ENCODE data around the gene ZACN. TPM values are rescaled to one million over a fixed set of nuclear protein-coding genes. Genes with fewer than 3 reads are reported as not detected.

The ZACN gene
- total RNA-seq, 1 donor from 2014 or later: 0.23 TPM

GRCh38 chr17:76075364-76076145, 3.4 kb upstream of the ZACN start:
- no peaks in the 10 kb centered on the region for H3K9me3 ChIP-seq (ENCODE audit: insufficient read depth, low read depth, low read length)
- DNase-seq (ENCODE audit: low read depth) (no peak), FAIRE-seq (no peak)
- H3K79me2 ChIP-seq (ENCODE audit: insufficient read depth, low read length): peaks cover 21% of the 10 kb centered on the region
- H3K9ac ChIP-seq (ENCODE audit: low read length): no peak overlapping the region
- no peak overlapping the region for H3K4me3 ChIP-seq (ENCODE audit: insufficient read depth, low read depth, low read length)
- Mint-ChIP-seq H3K4me3 (ENCODE audit: unreplicated experiment) (peak overlapping the region; percentile 54), H3K9me3 (ENCODE audit: unreplicated experiment) (no peaks in the 10 kb centered on the region), H3K4me1 (ENCODE audit: low read depth, unreplicated experiment) (peaks cover 5% of the 10 kb centered on the region), H3K36me3 (ENCODE audit: low read depth, unreplicated experiment) (peaks cover 4% of the 10 kb centered on the region), H3K27ac (ENCODE audit: unreplicated experiment) (peak overlapping the region; percentile 53), H3K27me3 (ENCODE audit: low read depth, unreplicated experiment) (peaks cover 52% of the 10 kb centered on the region)
- peaks cover 68% of the 10 kb centered on the region for H3K27me3 ChIP-seq (ENCODE audit: insufficient read depth, low read length)
- no peak overlapping the region for H2AFZ ChIP-seq (ENCODE audit: low read depth, low read length)
- peaks cover 35% of the 10 kb centered on the region for H4K20me1 ChIP-seq (ENCODE audit: insufficient read depth, low read length)
- peak overlapping the region; percentile 37 for H3K4me2 ChIP-seq (ENCODE audit: low read length)
- no peak overlapping the region for H3K27ac ChIP-seq (ENCODE audit: low read depth, low read length)
- H3K36me3 ChIP-seq (ENCODE audit: insufficient read depth, low read length): no peaks in the 10 kb centered on the region
- H3K4me1 ChIP-seq (ENCODE audit: insufficient read depth, low read length): peaks cover 22% of the 10 kb centered on the region
- no peak for TF ChIP-seq CTCF (IDR thresholded peaks at IDR 0.05; ENCODE audit: insufficient read depth, low read depth, low read length)
- TF ChIP-seq EZH2 (IDR thresholded peaks at IDR 0.05; ENCODE audit: insufficient read depth, low read length): no peak

- H3K4me1 ChIP-seq (ENCODE audit: insufficient read depth, low read length): peaks cover 16% of the 10 kb centered on the region
- H3K27me3 ChIP-seq (ENCODE audit: insufficient read depth, low read length): peaks cover 71% of the 10 kb centered on the region
- H3K36me3 ChIP-seq (ENCODE audit: insufficient read depth, low read length): no peaks in the 10 kb centered on the region
- no peak overlapping the region for H3K4me3 Mint-ChIP-seq (ENCODE audit: unreplicated experiment)
- no peak overlapping the region for H3K4me3 ChIP-seq (ENCODE audit: insufficient read depth, low read depth, low read length)
- FAIRE-seq: no peak
- H3K9me3 Mint-ChIP-seq (ENCODE audit: unreplicated experiment): no peaks in the 10 kb centered on the region
- H3K4me1 Mint-ChIP-seq (ENCODE audit: low read depth, unreplicated experiment): peaks cover 10% of the 10 kb centered on the region
- no peak overlapping the region for H3K4me2 ChIP-seq (ENCODE audit: low read length)
- no peak overlapping the region for H2AFZ ChIP-seq (ENCODE audit: low read depth, low read length)
- H3K27me3 Mint-ChIP-seq (ENCODE audit: low read depth, unreplicated experiment): peaks cover 52% of the 10 kb centered on the region
- H4K20me1 ChIP-seq (ENCODE audit: insufficient read depth, low read length): peaks cover 35% of the 10 kb centered on the region
- H3K9me3 ChIP-seq (ENCODE audit: insufficient read depth, low read depth, low read length): no peaks in the 10 kb centered on the region
- H3K27ac ChIP-seq (ENCODE audit: low read depth, low read length): no peak overlapping the region
- peaks cover 4% of the 10 kb centered on the region for H3K36me3 Mint-ChIP-seq (ENCODE audit: low read depth, unreplicated experiment)
- TF ChIP-seq CTCF (IDR thresholded peaks at IDR 0.05; ENCODE audit: insufficient read depth, low read depth, low read length): no peak
- TF ChIP-seq EZH2 (IDR thresholded peaks at IDR 0.05; ENCODE audit: insufficient read depth, low read length): peak; percentile 14
- no peak overlapping the region for H3K9ac ChIP-seq (ENCODE audit: low read length)
- DNase-seq (ENCODE audit: low read depth): no peak
- peaks cover 14% of the 10 kb centered on the region for H3K79me2 ChIP-seq (ENCODE audit: insufficient read depth, low read length)
- no peak overlapping the region for H3K27ac Mint-ChIP-seq (ENCODE audit: unreplicated experiment)
Measured at GRCh38 chr17:76076146-76076764, 2.7 kb upstream of the ZACN start.

Measured in astrocyte (in vitro differentiated cells and primary cell).